ENCODE data around the gene RTL5.

The RTL5 gene

GRCh38 chrX:72097098-72097497 is 34.6 kb downstream of the RTL5 start:
- no peak overlapping the region for H3K27ac Mint-ChIP-seq
- TF ChIP-seq, protein P1, sequence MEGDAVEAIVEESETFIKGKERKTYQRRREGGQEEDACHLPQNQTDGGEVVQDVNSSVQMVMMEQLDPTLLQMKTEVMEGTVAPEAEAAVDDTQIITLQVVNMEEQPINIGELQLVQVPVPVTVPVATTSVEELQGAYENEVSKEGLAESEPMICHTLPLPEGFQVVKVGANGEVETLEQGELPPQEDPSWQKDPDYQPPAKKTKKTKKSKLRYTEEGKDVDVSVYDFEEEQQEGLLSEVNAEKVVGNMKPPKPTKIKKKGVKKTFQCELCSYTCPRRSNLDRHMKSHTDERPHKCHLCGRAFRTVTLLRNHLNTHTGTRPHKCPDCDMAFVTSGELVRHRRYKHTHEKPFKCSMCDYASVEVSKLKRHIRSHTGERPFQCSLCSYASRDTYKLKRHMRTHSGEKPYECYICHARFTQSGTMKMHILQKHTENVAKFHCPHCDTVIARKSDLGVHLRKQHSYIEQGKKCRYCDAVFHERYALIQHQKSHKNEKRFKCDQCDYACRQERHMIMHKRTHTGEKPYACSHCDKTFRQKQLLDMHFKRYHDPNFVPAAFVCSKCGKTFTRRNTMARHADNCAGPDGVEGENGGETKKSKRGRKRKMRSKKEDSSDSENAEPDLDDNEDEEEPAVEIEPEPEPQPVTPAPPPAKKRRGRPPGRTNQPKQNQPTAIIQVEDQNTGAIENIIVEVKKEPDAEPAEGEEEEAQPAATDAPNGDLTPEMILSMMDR (IDR thresholded peaks at IDR 0.05; ENCODE audit: unreplicated experiment in 3 of 3) = no peak
- peaks cover 5% of the 10 kb centered on the region for H3K4me1 Mint-ChIP-seq
- peaks cover 3% of the 10 kb centered on the region for H3K27me3 Mint-ChIP-seq (ENCODE audit: low read depth)
- H3K9me3 Mint-ChIP-seq = peaks cover 2% of the 10 kb centered on the region
- H3K4me3 Mint-ChIP-seq = no peak overlapping the region
- no peaks in the 10 kb centered on the region for H3K36me3 Mint-ChIP-seq (ENCODE audit: low read depth)

- TF ChIP-seq, protein P1 (IDR thresholded peaks at IDR 0.05; ENCODE audit: unreplicated experiment in 3 of 3) = no peak
- H3K36me3 Mint-ChIP-seq (ENCODE audit: low read depth) = no peaks in the 10 kb centered on the region
These were observed 36.3 kb downstream of the RTL5 start for GRCh38 chrX:72095370-72095769.

GRCh38 chrX:72094894-72095293 is 36.8 kb downstream of the RTL5 start:
- TF ChIP-seq, protein P1 (IDR thresholded peaks at IDR 0.05; ENCODE audit: unreplicated experiment in 3 of 3) = no peak
- Mint-ChIP-seq H3K4me1 (peaks cover 5% of the 10 kb centered on the region), H3K27me3 (ENCODE audit: low read depth) (peaks cover 3% of the 10 kb centered on the region), H3K27ac (no peak overlapping the region), H3K36me3 (ENCODE audit: low read depth) (no peaks in the 10 kb centered on the region), H3K9me3 (peaks cover 2% of the 10 kb centered on the region), H3K4me3 (no peak overlapping the region)

More at GRCh38 chrX:72095370-72095769, 36.3 kb downstream of the RTL5 start:
- Mint-ChIP-seq H3K27me3 (ENCODE audit: low read depth) (peaks cover 3% of the 10 kb centered on the region), H3K4me1 (peaks cover 5% of the 10 kb centered on the region), H3K9me3 (peaks cover 2% of the 10 kb centered on the region), H3K27ac (no peak overlapping the region), H3K4me3 (no peak overlapping the region)

DNA sequence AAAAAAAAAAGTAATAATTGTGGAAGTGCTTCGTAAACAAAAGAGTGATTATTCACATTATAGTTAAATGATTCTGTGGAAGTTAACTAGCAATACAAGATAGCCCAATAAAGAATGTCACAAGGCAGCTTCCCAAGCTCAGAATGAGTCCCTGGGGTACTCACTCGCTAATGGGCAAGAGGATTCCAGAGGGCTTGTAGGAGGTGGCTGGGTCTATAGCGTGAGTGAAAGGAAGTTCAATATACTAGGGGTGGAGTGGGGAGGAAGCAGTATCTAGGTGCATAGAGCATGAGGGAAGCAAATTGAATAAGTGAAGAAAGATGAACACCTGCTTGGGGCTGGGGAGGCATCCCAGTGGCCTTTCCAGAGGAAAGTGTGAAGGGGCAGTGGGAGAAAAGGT is 42.5 kb downstream of the RTL5 start:
- no peaks in the 10 kb centered on the region for H3K4me1 Mint-ChIP-seq
- H3K27me3 Mint-ChIP-seq (ENCODE audit: low read depth) = peaks cover 3% of the 10 kb centered on the region
- no peak overlapping the region for H3K4me3 Mint-ChIP-seq
- TF ChIP-seq, protein P1 (IDR thresholded peaks at IDR 0.05; ENCODE audit: unreplicated experiment in 3 of 3) = no peak
- H3K27ac Mint-ChIP-seq = no peak overlapping the region
- peaks cover 5% of the 10 kb centered on the region for H3K36me3 Mint-ChIP-seq (ENCODE audit: low read depth)
- H3K9me3 Mint-ChIP-seq = peaks cover 11% of the 10 kb centered on the region

DNA sequence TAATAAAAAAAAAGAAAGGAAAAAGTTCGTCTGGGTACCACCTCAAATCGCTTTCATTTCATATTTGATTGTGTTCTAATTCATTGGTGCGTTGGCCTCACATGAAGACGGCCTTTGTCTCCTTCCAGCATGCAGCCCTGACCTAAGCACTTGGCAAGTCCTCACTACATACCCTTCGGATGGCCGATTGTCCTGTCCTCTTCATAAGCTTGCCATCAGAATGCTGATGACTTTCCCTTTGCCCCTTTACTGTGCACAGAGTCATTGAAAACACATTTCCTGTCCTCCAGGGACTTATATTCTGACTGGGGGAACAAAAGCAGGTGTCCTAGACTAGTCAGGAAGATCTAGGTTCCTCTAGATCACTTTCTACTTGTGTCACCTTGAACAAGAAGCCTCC is 43.0 kb downstream of the RTL5 start:
- Mint-ChIP-seq H3K4me1 (no peaks in the 10 kb centered on the region), H3K36me3 (ENCODE audit: low read depth) (peaks cover 5% of the 10 kb centered on the region), H3K27me3 (ENCODE audit: low read depth) (peaks cover 3% of the 10 kb centered on the region), H3K9me3 (peaks cover 13% of the 10 kb centered on the region), H3K27ac (no peak overlapping the region), H3K4me3 (no peak overlapping the region)
- TF ChIP-seq, protein P1 (IDR thresholded peaks at IDR 0.05; ENCODE audit: unreplicated experiment in 3 of 3) = no peak

DNA sequence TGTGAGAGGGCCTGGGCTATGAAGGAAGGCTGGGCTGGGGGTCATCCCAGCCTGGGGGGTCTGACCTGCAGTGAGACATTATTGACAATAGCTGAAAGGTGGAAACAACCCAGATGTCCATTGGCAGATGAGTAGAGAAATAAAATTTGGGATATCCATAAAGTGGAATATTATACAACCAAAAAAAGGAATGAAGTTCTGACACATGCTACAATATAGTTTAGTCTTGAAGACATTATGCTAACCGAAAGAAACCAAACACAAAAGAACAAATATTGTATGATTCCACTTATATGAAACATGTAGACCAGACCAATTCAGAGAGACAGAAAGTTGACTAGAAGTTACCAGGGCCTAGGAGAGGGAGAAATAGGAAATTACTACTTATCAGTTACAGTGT is 44.7 kb downstream of the RTL5 start:
- peaks cover 13% of the 10 kb centered on the region for H3K9me3 Mint-ChIP-seq
- H3K4me1 Mint-ChIP-seq = peaks cover under 1% of the 10 kb centered on the region
- no peak overlapping the region for H3K4me3 Mint-ChIP-seq
- H3K27me3 Mint-ChIP-seq (ENCODE audit: low read depth) = no peaks in the 10 kb centered on the region
- TF ChIP-seq, protein P1 (IDR thresholded peaks at IDR 0.05; ENCODE audit: unreplicated experiment in 3 of 3) = no peak
- no peak overlapping the region for H3K27ac Mint-ChIP-seq
- peaks cover 5% of the 10 kb centered on the region for H3K36me3 Mint-ChIP-seq (ENCODE audit: low read depth)
